Activated CD4-positive, alpha-beta memory T cell treated with anti-CD3 and anti-CD28 coated beads, Interleukin-2, amount 10 ng/mL, durations not matched to agents 7 days and 5 days (primary cell): ENCODE measurements around the gene DDRGK1. TPM values are rescaled to one million over a fixed set of nuclear protein-coding genes. Genes with fewer than 3 reads are reported as not detected.
"Not testable (repeated sequence)": the region's sequence is repeated elsewhere in the genome, so short reads cannot be mapped to it uniquely, and the experiment has no call there.

Source experiments
- CTCF ChIA-PET: fragments of 350-600 bp; sonication (Branson Sonifier 250); formaldehyde crosslinking; loops from one replicate; lab custom pipeline; 2021; ENCODE audit warnings: antibody characterized with exemption, inconsistent platforms; lab: Charles Lee
- POLR2A ChIA-PET: fragments of 350-600 bp; sonication (Branson Sonifier 250); formaldehyde crosslinking; loops from one replicate; lab custom pipeline; 2021; ENCODE audit warnings: antibody characterized with exemption; lab: Charles Lee
- DNase-seq: peaks from one replicate; pipeline ENCODE4 v3.0.0-alpha.2; 2020
- H3K27ac Mint-ChIP-seq: one replicate; pipeline ENCODE4 v1.8.0; 2021; ENCODE audit warnings: mild to moderate bottlenecking, mixed read lengths
- H3K27me3 Mint-ChIP-seq: one replicate; pipeline ENCODE4 v1.8.0; 2021; ENCODE audit warnings: mixed read lengths
- H3K36me3 Mint-ChIP-seq: one replicate; pipeline ENCODE4 v1.8.0; 2021; ENCODE audit warnings: low read depth, mixed read lengths
- H3K4me1 Mint-ChIP-seq: one replicate; pipeline ENCODE4 v1.8.0; 2021; ENCODE audit warnings: mixed read lengths
- H3K4me3 Mint-ChIP-seq: one replicate; pipeline ENCODE4 v1.8.0; 2021; ENCODE audit warnings: mild to moderate bottlenecking, mixed read lengths
- H3K9me3 Mint-ChIP-seq: one replicate; pipeline ENCODE4 v1.8.0; 2021; ENCODE audit warnings: mixed read lengths
- total RNA-seq, 2 experiments: library from RNA; stranded (reverse); gene quantifications; one replicate each; pipeline ENCODE4 v1.2.3, GENCODE V29; 2021

Gene DDRGK1
- total RNA-seq, 2 experiments from 2014 or later: 66.6 to 68.3 TPM

DNA sequence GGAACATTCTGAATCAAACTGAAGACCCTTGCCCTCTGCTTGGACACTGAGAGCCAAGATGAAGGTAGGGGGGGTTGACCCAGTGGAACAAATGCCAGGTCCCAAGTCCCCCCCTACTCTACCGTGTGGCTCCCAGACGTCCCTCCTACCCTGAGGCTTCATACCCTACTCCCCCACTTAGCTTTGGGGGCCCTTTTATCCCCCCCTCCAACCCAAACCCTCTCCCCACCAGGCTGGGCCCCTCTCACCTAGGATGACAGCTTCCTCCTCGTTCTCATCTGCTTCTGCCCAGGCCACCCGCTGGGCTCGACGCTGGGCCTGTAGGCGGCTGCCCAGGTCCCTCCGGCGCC lies 1.5 kb downstream of the DDRGK1 start:
- Mint-ChIP-seq H3K9me3 (no peaks in the 10 kb centered on the region), H3K4me3 (peak overlapping the region; percentile 89), H3K27me3 (no peaks in the 10 kb centered on the region), H3K27ac (peak overlapping the region; percentile 91), H3K36me3 (peaks cover 42% of the 10 kb centered on the region), H3K4me1 (peaks cover 21% of the 10 kb centered on the region)
- CTCF ChIA-PET: interaction anchor here (0.6 to 1.6 kb wide), 4 partner anchors 16 to 114 kb away, joined by 3 to 6 read pairs (median 4); no protein-coding TSS in a partner anchor
- DNase-seq: no peak
- POLR2A ChIA-PET: interaction anchor here (0.9 to 3.9 kb wide), 18 partner anchors 10 to 551 kb away, joined by 3 to 22 read pairs (median 4); partner anchors contain the start of genes FASTKD5, LZTS3, NOP56 and PTPRA

DNA sequence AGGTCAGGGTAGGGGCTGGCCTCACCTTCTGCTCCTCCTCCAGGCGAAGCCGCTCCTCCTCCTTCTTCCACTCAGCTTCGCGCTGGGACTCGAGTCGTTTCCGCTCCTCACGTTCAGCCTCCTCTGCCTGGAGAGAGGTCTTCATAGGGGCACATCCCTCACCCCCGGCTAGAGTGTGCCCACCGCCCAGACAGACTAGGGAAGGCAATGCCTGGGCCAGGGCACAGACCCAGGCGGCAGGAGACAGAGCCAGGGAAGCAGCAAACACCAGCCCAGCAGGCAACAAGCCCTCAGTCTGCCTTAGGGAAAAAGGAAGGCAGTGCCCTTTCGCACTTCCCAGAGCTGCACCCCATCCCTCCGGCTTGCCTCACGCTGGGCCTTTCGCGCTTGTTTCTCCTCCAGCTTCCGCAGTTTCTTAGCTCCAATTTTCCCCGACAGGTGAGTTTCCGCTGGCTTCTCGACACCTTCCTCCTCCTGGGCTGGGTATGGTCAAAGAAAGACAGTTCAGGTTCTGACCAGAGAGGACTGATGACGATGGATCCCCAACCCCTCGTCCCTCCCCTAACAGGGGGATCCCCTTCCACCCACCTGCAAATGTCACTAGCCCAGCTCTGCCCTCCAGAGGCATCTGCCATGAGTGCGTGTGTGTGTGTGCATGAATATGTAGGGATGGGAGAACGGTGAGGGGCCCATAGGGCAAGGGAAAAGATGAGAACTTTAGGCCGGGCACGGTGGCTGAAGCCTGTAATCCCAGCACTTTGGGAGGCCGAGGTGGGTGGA lies 4.3 kb downstream of the DDRGK1 start:
- H3K27me3 Mint-ChIP-seq: no peaks in the 10 kb centered on the region
- no peak for DNase-seq
- peaks cover 26% of the 10 kb centered on the region for H3K4me1 Mint-ChIP-seq
- peaks cover 61% of the 10 kb centered on the region for H3K36me3 Mint-ChIP-seq
- no peak overlapping the region for H3K4me3 Mint-ChIP-seq
- ChIA-PET CTCF (no interaction called here), POLR2A (no interaction called here)
- no peaks in the 10 kb centered on the region for H3K9me3 Mint-ChIP-seq
- no peak overlapping the region for H3K27ac Mint-ChIP-seq

DNA sequence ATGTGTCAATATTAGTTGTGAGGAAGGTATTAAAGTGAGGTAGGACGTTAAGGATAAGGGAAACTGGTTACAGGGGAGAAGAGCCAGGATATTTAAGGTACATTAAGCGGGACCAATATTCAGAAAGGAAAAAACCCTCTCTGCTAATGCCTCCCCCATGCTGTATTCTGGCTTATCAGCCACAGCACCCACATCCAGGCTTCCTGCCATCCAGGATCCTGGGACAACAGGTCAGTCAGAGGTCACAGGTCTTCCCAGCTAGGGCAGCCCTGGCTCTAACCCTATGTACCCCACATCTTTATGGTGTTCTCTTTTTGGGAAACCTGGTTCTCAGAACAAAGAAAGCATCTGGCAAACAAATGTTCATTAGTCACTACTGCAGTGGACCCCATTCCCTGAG lies 5.3 kb downstream of the DDRGK1 start:
- POLR2A ChIA-PET: no interaction called here

GRCh38 chr20:3195590-3196237 lies 8.8 kb downstream of the DDRGK1 start:
- ChIA-PET POLR2A (no interaction called here), CTCF (no interaction called here)
- Mint-ChIP-seq H3K4me1 (peaks cover 8% of the 10 kb centered on the region), H3K9me3 (no peaks in the 10 kb centered on the region), H3K36me3 (peaks cover 71% of the 10 kb centered on the region), H3K27me3 (no peaks in the 10 kb centered on the region), H3K4me3 (no peak overlapping the region), H3K27ac (no peak overlapping the region)
- no peak for DNase-seq

More for the DNA sequence above, 5.3 kb downstream of the DDRGK1 start:
- Mint-ChIP-seq H3K27ac (no peak overlapping the region), H3K36me3 (peaks cover 65% of the 10 kb centered on the region), H3K9me3 (no peaks in the 10 kb centered on the region), H3K4me3 (no peak overlapping the region), H3K27me3 (no peaks in the 10 kb centered on the region), H3K4me1 (peaks cover 20% of the 10 kb centered on the region)
- DNase-seq: no peak
- CTCF ChIA-PET: no interaction called here

- Mint-ChIP-seq H3K4me1 (peaks cover 8% of the 10 kb centered on the region), H3K36me3 (peaks cover 68% of the 10 kb centered on the region), H3K4me3 (no peak overlapping the region), H3K27me3 (no peaks in the 10 kb centered on the region), H3K27ac (no peak overlapping the region), H3K9me3 (no peaks in the 10 kb centered on the region)
- CTCF ChIA-PET: no interaction called here
- POLR2A ChIA-PET: no interaction called here
- DNase-seq: no peak
These were observed 9.7 kb downstream of the DDRGK1 start for GRCh38 chr20:3194617-3195280.

GRCh38 chr20:3193806-3194616 lies 10.5 kb downstream of the DDRGK1 start:
- Mint-ChIP-seq H3K9me3 (no peaks in the 10 kb centered on the region), H3K4me3 (no peak overlapping the region), H3K36me3 (peaks cover 68% of the 10 kb centered on the region), H3K27ac (no peak overlapping the region), H3K4me1 (peaks cover 5% of the 10 kb centered on the region), H3K27me3 (no peaks in the 10 kb centered on the region)
- ChIA-PET CTCF (interaction anchor here (0.6 kb wide), 1 partner anchor 51 kb away, joined by 3 read pairs; no protein-coding TSS in a partner anchor), POLR2A (interaction anchor here (2.0 kb wide), 1 partner anchor 9 kb away, joined by 13 read pairs; no protein-coding TSS in a partner anchor)
- DNase-seq: no peak

DNA sequence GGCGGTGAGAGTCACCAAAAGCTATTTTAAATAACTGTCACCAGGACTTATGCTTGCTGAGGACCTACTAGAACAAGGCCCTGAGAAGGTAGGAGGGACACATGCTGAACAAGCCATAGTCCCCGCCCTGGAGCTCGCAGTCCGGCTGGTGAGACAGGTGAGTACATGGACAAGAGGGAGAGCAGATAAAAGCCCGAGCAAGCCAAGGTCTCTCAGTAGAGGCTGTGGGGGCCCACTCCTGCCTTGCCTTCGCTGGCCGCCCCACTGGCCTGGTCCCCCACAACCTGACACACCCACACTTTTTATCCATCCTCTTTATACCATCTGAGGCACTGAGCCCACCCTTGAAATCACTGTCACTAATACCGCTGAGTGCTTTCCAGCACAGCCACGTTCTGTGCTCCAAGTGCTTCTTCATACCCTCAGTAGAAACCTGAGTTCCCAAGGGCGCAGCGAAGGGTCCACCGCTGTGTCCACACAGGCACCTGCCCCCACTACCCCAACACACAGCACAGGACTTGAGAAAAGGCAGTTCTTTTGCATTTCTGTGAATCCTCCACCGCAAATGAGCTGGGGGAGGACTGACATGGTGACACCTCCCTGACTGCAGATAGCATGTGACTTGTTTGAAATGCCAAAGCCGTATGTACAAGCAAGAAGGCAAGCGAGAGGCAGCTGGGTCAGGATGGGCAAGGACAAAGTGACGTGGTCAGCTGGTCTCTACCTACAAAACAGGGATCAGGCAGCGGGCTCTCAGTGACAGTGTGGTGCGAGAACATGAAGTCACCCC lies 12.1 kb downstream of the DDRGK1 start:
- peaks cover 64% of the 10 kb centered on the region for H3K36me3 Mint-ChIP-seq
- no peak overlapping the region for H3K27ac Mint-ChIP-seq
- no peak overlapping the region for H3K4me3 Mint-ChIP-seq
- H3K27me3 Mint-ChIP-seq: no peaks in the 10 kb centered on the region
- H3K9me3 Mint-ChIP-seq: no peaks in the 10 kb centered on the region
- no peak for DNase-seq
- H3K4me1 Mint-ChIP-seq: peaks cover 5% of the 10 kb centered on the region
- CTCF ChIA-PET: no interaction called here
- POLR2A ChIA-PET: interaction anchor here (0.6 to 2.0 kb wide), 2 partner anchors 11 to 13 kb away, joined by 3 to 13 read pairs; no protein-coding TSS in a partner anchor

DNA sequence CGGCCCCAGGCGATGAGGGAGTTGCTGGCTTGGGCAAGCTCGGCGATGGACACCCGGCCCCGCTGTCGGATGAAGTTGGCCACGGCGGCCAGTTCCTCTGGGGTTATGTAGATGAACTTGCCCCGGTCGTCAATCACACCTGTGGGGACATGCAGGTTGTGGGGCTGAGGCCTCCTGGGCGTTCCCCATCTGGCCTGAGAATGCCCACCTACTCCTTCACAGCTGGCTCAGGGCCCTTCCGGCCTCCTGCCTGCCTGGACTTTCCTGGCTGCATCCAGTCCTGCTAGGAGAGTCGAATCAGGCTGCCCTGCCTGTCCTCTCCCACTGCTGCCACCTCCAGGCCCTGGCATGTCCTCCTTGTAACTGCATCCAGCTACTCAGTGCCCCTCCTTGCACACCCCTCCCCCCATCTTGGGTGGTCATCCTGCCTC lies 13.8 kb downstream of the DDRGK1 start:
- H3K9me3 Mint-ChIP-seq: no peaks in the 10 kb centered on the region
- H3K4me1 Mint-ChIP-seq: peaks cover 2% of the 10 kb centered on the region
- CTCF ChIA-PET: no interaction called here
- no peaks in the 10 kb centered on the region for H3K27me3 Mint-ChIP-seq
- peaks cover 54% of the 10 kb centered on the region for H3K36me3 Mint-ChIP-seq
- no peak overlapping the region for H3K4me3 Mint-ChIP-seq
- no peak overlapping the region for H3K27ac Mint-ChIP-seq
- no peak for DNase-seq
- POLR2A ChIA-PET: no interaction called here

GRCh38 chr20:3189561-3190131 lies 14.8 kb downstream of the DDRGK1 start:
- DNase-seq: no peak
- CTCF ChIA-PET: no interaction called here
- Mint-ChIP-seq H3K27ac (no peak overlapping the region), H3K27me3 (no peaks in the 10 kb centered on the region), H3K9me3 (no peaks in the 10 kb centered on the region), H3K4me3 (no peak overlapping the region), H3K4me1 (no peaks in the 10 kb centered on the region), H3K36me3 (peaks cover 46% of the 10 kb centered on the region)
- POLR2A ChIA-PET: interaction anchor here (0.9 kb wide), 1 partner anchor 20 kb away, joined by 3 read pairs; the partner anchor contains the start of gene ITPA

DNA sequence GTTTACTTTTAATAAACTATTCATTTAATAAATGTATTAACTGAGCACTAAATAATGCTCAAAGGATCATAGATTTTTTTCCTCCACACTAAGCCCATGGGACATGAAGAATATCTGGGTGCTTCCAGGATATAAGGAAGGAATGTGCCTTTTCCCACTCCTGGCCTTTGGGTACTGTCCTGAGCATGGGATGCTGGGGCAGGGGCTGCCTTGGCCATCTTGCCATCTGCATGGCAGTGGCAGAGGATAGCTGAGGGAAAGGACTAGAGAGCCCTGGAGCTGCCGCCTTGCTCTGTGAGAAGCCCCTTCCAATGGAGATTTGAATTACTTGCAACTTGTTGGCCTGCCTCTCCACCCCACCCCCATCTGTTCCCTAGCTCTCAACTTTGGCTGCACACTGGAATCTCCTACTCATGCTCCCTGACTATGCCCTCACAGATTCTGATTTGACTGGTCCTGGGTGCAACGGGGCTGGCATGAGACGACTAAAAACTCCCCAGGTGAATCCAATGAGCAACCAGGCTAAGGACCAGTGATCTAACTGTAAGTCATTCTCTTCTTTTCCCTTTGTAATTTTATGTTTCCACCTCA lies 15.6 kb downstream of the DDRGK1 start:
- no peak for DNase-seq
- H3K4me3 Mint-ChIP-seq: no peak overlapping the region
- no peaks in the 10 kb centered on the region for H3K9me3 Mint-ChIP-seq
- H3K27ac Mint-ChIP-seq: no peak overlapping the region
- no peaks in the 10 kb centered on the region for H3K4me1 Mint-ChIP-seq
- POLR2A ChIA-PET: interaction anchor here (0.9 kb wide), 1 partner anchor 21 kb away, joined by 3 read pairs; the partner anchor contains the start of gene ITPA
- CTCF ChIA-PET: no interaction called here
- no peaks in the 10 kb centered on the region for H3K27me3 Mint-ChIP-seq
- H3K36me3 Mint-ChIP-seq: peaks cover 42% of the 10 kb centered on the region

DNA sequence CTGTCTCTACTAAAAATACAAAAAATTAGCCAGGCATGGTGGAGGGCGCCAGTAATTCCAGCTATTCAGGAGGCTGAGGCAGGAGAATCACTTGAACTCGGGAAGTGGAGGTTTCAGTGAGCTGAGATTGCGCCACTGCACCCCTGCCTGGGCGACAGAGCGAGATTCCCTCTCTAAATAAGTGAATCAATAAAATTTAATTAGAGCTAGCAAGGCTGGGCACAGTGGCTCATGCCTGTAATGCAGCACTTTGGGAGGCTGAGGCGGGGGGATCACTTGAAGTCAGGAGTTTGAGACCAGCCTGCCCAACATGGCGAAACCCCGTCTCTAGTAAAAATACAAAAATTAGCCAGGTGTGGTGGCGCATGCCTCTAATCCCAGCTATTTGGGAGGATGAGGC lies 16.6 kb downstream of the DDRGK1 start:
- POLR2A ChIA-PET: interaction anchor here (1.9 kb wide), 1 partner anchor 15 kb away, joined by 7 read pairs; no protein-coding TSS in a partner anchor
- H3K4me1 Mint-ChIP-seq, H3K4me3 Mint-ChIP-seq, H3K27ac Mint-ChIP-seq, H3K9me3 Mint-ChIP-seq, H3K27me3 Mint-ChIP-seq, DNase-seq, CTCF ChIA-PET: not testable (repeated sequence)
- peaks cover 39% of the 10 kb centered on the region for H3K36me3 Mint-ChIP-seq
